GM11168 (cell line): ENCODE results near the gene FLVCR1.
"Not testable (repeated sequence)": the region's sequence is repeated elsewhere in the genome, so short reads cannot be mapped to it uniquely, and the experiment has no call there.

Experiments
- in situ Hi-C: fragments of 300-500 bp; cut with MboI; formaldehyde crosslinking; loops from one replicate; pipeline ENCODE4 v1.12.0; 2022; ENCODE audit warnings: low sequenced_read_pairs; ENCODE audit not compliant: unreplicated experiment

The FLVCR1 gene

DNA sequence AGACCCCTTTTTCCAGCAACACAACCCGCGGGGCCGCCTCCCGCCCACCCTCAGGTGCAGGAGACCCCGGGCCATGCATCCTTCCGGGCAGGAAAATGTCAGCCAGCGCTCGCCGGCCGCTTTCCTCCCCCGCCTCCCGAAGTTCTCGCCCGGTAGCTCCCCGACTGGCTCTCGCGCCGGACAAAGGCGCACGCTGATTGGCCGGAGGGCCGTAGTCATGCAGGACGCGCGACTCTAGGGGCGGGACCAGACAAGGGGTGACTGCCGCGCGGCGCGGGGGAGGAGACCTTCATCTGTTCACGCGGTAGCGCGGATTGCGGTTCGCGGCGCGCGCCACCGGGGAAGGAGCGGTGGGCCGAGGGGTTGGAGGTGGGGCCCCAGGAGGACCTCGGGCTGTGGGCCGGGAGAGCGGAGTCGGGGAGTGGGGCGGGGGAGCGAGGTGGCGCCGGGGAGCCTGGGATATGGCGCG, at the start of gene FLVCR1:
Gene FLVCR1, plus strand, starts transcription at position 284 of the 469 bp plus-strand sequence. Its CDS starts 178 bp downstream, at position 462.
- in situ Hi-C loops = no loop called here

DNA sequence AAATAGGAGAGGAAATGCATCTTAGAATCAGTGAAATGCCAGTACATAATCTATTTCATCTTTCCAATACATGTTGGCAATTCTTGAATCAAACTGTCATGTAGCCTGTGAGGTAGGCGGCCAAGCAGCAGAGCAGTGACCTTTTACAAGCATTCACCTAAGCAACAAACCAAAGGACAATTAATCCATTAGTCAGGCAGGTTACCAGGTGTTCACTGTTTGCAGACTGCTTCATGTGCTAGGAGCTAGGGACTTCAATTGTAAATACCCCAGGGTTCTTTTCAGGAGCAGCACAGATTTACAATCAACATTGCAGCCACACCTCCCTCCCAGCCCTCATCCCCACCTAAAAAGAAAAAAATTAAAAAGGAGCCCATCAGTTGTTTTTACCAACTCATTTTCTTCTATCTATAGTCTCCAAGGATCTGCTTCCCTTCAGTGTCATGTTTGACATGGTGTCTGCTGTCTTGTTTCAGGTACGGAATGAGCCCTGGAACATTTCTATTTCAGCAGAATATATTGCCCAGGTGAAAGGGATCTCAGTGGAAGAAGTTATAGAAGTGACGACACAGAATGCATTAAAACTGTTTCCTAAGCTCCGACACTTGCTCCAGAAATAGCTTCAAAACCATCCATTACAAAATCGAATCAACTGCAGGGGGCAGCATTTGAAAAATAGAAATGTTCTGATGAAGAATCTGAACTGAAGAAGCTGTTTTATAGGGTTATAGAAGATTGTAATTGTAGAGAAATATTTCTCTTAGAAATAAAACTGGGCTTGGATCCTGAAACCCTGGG, 43.3 kb upstream of the FLVCR1 start:
- in situ Hi-C loops = loop anchor here (10.0 kb wide), 1 partner anchor 180 kb away; no protein-coding TSS in a partner anchor

DNA sequence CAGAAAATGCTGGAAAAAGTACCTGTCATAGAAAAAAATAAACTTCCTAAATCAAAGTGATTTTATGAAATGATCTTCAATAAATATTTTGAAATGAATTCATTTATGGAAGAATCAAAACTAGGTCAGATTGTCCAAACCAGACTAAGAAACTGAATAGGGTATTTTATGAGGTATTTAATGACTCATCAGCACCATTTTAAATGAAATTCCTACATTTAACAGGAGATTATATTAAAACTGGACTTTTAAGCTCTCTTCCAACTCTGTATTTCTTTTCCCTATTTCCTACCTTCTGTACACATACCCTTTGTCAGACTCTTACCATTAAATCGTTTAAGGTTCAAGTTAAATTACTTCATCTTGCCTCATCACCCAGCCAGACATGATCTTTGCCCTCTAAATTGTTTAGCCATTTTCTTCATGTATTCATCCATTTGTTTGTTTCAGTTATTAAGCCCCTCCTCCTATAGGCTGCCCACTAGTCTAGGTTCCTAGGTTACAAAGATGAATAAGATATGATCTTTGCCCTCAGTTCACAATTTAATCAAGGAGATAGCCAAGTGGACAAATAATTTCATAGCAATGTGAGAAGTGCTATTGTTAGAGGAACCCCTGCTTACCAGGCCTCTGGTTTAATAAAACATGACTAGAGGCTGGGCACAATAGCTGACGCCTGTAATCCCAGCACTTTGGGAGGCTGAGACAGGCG, 41.4 kb upstream of the FLVCR1 start:
- in situ Hi-C loops = loop anchor here (10.0 kb wide), 1 partner anchor 178 kb away; no protein-coding TSS in a partner anchor

DNA sequence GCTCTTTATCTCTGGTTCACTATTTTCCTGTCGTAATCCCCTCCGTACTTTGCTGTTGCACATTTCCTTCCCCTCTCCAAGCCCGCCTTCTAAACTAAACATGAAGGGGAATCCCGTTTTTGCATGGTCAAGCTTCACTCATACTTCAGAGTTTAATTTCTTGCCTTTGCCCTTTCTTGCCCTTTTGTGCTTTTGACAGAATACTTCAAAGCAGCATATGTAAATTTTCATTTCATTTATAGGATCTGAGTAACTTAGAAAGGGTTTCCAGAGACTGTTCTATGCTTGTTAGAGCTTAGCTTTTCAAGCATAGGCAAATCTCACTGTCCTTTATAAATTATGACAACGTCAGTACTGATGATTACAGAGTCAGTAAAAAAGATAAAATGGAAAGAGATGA, 38.3 kb upstream of the FLVCR1 start:
- in situ Hi-C loops = loop anchor here (10.0 kb wide), 1 partner anchor 175 kb away; no protein-coding TSS in a partner anchor

DNA sequence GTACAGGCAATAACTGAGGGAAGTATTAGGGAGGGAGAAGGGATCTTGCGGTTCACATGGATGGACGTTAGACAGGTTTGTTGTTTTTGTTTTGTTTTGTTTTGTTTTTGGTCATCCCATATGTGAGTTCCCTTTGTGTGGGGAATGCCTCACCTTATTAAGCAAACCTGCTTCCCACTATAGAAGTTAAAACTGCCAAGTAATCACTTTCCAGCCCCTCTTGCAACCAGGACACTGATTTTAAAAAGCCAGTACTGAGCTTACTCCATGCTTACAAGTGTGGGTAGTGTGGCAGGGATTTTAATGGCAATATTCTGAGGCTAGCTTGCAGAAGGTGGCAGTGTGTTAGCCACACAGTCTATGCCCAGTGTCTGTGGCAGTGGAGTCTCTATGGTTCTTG, 37.1 kb upstream of the FLVCR1 start:
- in situ Hi-C loops = no loop called here

DNA sequence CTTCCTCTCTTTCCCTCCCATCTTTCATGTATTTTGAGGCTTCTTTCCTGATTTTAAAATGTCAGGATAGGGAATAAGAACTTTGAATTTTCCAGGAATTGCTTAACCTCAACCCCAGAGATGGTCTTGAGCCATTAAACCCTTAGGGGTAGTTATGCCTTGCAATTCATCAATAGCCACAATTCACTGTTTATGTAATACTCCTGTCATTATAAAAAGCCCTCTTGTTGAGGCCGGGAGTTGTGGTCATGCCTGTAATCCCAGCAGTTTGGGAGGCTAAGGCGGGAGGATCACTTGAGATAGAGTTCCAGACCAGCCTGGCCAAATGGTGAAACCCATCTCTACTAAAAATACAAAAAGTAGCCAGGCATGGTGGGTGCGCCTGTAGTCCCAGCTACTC, 35.1 kb upstream of the FLVCR1 start:
- in situ Hi-C loops = no loop called here

DNA sequence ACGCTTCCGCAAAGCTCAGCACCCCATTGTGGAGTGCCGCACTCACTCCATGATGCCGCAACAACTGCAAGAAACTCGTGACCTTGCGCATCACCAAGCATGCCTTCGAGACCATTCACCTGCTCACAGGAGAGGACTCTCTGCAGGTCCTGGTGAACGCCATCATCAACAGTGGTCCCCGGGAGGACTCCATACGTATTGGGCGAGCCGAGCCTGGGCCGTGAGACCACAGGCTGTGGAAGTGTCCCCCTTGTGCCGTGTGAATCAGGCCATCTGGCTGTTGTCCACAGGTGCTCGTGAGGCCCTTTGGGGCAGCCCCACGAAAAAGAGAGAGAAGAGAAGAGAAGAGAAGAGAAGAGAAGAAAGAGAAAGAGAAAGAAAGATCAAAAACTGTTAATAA, 33.9 kb upstream of the FLVCR1 start:
- in situ Hi-C loops = no loop called here

DNA sequence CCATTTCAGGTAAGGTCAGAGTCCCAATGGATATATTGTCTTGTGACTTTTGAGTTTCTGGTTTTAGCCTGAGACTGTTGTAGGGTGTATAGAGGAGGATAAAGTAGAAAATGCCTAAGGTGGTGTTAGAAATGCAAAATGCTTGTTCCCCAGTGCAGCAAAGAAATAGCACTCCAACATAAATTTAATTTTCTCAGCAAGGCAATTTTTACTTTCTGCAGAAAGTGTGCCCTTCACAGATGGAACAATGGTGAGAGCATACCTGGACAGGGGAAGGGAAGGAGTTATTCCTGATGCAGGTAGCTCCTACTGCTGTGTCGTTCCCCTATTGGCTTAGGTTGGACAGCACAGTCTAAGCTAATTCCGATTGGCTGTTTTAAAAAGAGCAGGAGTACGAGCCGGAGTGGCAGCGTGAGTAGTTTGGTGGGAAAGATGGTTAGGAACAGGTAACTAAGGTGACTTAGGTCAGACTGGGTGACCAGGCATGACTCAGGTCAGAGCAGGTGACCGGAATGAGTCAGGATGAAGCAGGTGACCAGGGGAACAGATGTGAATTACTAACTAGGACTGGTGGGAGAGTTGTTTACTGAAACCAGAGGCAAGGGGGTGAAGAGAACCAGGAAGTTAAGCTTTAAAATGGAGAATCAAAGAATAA, 32.1 kb upstream of the FLVCR1 start:
- in situ Hi-C loops = no loop called here

DNA sequence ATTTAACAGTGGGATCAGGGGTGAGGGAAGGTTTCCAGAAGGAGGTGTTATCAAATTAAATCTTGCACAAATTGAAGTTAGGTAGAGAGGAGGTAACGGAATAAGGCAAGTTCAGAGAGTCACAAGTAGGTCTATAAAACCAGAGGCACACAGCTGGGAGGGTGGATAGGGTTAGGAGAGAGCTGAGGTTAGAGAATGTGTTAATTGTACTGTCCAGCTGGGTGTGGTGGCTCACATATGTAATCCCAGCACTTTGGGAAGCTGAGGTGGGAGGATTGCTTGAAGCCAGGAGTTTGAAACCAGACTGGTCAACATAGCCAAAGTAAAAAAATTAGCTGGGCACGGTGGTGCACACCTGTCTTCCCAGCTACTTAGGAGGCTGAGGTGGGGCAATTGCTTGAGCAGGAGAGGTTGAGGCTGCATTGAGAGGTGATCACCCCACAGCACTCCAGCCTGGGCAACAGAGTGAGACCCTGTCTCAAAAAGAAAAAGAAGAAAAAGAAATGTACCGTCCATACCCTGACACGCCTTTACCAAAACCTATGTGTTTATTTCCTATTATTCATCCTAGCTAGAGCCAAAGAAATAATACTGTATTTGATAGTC, 30.8 kb upstream of the FLVCR1 start:
- in situ Hi-C loops = no loop called here

DNA sequence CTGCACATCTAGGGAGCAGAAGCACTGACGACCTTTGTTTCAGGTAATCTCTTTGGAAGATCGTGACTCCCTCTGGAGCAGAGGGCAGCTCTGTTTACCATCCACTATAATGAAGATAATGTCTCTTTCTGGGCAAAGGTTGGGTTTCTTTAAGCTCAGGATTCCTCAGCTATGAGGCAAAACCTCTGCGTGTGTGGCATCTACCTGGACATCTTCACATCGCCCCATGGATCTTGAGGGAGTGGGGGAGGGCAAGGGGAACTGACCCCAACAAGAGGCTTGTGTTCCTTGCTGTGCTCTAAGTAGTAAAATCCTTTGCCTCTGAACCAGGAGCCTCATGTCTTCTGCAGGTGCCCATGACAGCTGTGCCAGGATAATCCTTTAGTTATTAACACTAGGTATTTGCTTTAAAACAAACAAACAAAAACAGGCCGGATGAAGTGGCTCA, 30.2 kb upstream of the FLVCR1 start:
- in situ Hi-C loops = no loop called here

DNA sequence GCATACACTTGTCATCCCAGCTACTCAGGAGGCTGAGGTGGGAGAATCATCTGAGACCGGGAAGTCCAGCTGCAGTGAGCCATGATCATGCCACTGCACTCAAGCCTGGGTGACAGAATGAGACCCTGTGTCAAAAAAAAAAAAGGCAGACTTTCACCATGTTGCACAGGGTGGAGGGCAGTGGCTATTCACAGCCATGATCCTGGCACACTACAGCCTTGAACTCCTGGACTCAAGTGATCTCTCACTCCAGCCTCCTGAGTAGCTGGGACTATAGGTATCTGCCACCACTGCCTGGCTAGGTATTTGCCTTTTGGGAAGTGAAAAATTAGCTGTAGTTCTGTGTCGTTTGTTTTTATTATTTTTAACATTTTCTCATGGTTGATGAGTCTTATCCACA, 29.7 kb upstream of the FLVCR1 start:
- in situ Hi-C loops = no loop called here

DNA sequence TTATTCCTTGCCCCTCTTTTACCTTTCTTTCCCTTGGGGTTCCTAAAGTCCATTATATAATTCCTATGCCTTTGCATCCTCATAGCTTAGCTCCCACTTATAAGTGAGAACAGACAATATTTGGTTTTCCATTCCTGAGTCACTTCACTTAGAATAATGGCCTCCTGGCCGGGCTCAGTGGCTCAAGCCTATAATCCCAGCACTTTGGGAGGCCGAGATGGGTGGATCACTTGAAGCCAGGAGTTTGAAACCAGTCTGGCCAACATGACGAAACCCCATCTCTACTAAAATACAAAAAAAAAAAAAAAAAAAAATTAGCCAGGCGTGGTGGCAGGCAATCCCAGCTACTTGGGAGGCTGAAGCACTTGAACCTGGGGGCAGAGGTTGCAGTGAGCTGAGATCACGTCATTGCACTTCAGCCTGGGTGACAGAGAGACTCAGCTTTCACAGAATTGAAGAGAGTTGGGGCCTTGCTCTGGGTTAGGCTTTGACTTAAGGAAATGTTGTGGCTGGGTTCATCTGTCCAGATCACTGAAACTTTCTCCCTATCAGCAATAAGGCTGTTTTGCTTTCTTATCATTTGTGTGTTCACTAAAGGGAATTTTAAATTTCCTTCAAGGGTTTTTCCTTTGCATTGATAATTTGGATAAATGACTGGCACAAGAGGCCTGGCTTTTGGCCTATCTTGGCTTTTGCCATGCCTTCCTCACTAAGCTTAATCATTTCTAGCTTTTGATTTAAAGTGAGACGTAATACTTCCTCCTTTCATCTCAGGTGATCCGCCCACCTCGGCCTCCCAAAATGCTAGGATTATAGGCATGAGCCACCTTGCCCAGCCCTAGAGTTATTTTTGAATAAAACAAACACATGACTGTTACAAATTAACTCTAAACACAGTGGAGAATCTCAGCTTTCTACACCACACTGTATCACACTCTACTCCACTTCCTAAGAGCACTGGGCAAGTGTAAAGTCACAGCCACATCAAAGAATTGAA, 24.6 kb upstream of the FLVCR1 start:
- in situ Hi-C loops = not testable (repeated sequence)

DNA sequence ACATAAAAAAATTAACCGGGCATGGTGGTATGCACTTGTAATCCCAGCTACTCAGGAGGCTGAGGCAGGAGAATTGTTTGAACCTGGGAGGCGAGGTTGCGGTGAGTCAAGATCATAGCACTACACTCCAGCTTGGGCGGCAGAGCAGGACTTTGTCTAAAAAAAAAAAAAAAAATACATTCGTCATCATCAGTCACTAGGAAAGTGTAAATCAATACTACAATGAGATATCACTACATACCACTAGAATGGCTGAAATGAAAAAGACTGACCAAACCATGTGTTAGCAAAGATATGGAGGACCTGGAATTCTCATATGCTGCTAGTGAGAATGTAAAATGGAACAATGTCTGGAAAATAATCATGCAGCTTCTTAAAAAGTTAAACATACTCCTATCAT, 19.9 kb upstream of the FLVCR1 start:
- in situ Hi-C loops = no loop called here

DNA sequence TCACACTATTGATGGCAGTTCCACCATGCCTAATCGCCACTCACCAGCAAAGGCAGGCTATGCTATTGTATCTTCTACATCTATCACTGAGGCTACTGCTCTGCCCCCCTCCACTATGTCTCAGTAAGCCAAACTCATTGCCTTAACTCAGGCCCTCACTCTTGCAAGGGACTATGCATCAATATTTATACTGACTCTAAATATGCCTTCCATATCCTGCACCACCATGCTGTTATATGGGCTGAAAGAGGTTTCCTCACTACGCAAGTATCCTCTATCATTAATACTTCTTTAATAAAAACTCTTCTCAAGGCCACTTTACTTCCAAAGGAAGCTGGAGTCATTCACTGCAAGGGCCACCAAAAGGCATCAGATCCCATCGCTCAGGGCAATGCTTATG, 13.6 kb upstream of the FLVCR1 start:
- in situ Hi-C loops = not testable (repeated sequence)

DNA sequence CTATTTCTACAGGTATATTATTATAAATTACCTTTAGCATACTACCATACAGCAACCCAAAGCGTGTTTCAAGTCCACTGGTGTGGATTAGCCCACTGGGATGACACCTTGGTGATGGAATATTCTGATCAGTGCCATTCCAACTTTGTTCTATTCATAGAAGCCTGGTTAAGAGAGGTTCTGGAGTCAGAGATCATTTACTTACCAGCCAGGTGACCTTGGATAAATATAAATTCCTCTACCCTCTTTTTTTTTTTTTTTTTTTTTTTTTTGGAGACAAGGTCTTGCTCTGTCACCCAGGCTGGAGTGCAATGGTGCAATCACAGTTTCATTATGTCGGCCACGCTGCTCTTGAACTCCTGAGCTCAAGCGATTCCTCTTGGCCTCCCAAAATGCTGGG, 10.5 kb upstream of the FLVCR1 start, which contains the start of gene SPATA45:
Gene SPATA45, minus strand, starts transcription at position 101 of the 400 bp plus-strand sequence. CDS start 11,500 bp downstream, outside the sequence.
- in situ Hi-C loops = no loop called here

DNA sequence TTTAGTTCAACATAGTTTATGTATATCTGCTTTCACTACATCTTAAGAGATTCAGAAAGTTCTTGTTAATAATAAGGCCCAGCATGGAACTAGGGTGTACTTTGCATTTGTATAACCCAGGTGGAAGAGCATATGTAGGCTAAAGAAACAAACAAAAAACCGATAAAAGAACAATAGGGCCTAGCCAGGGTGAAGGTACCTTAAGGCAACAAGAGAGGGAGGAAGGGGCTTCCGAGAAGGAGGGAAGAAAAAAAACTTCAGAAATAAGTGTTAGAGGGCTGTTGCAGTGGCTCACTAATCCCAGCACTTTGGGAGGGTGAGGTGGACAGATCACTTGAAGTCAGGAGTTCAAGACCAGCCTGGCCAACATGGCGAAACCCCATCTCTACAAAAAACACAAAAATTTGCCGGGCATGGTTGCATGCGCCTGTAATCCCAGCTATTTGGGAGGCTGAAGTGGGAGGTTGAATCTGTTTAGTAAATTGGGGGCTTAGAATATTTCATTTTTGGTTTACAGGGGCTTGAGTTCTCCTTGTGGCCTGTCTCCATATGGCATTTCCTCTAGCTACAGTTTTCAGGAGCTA, 5.9 kb upstream of the FLVCR1 start:
- in situ Hi-C loops = no loop called here

DNA sequence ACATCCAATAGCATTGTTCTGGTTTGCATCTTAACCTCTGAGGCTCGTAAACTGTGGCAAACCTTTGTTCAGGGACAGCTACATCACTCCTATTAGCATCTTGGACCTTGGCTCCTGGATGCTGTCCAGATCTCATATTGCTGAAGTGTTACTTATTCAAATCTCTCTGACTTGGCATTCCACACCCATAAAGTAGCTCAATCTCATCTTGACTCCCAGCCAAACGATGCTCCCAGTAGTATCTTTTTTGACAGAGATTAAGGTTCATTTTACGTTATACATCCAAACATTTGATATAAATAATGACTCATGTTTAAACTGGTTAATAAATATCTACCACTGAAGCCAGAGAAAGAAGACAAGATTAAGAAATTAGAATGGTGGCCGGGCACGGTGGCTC, 4.4 kb upstream of the FLVCR1 start:
- in situ Hi-C loops = no loop called here

DNA sequence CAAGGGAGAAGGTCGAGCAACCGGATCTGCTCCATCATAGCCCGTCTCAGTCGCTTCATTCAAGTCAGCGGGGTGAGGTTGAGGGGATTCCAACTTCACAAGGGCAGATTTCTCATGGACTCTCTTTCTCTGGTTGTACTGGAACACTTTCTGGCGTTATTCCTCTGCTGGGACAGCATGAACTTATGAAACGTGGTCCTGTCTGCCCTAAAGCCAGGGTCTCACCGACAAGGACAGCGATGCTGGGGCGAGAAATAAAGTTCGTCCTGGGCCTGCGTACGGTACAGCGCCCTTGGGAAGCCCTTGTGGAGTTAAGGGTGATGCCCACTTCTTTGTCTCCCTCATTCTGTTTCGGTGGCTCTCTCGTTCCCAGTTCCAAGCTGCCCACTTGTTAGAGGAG, 1.3 kb upstream of the FLVCR1 start:
- in situ Hi-C loops = no loop called here
